Activated CD8-positive, alpha-beta memory T cell treated with anti-CD3 and anti-CD28 coated beads for 24 hours (primary cell): ENCODE data around the gene HDAC6.

Experiments used
- DNase-seq: peaks from one replicate; pipeline ENCODE4 v3.0.0-alpha.2; 2020

The HDAC6 gene

GRCh38 chrX:48801280-48802088 lies at the start of gene HDAC6:
Gene HDAC6 (plus strand): TSS chrX:48802067. CDS start chrX:48802693, 626 bp downstream.
- DNase-seq: peak; percentile 91

GRCh38 chrX:48752498-48752897 lies 49.4 kb upstream of the HDAC6 start:
- no peak for DNase-seq

- no peak for DNase-seq
Measured at GRCh38 chrX:48753708-48754228, 48.1 kb upstream of the HDAC6 start.

DNA sequence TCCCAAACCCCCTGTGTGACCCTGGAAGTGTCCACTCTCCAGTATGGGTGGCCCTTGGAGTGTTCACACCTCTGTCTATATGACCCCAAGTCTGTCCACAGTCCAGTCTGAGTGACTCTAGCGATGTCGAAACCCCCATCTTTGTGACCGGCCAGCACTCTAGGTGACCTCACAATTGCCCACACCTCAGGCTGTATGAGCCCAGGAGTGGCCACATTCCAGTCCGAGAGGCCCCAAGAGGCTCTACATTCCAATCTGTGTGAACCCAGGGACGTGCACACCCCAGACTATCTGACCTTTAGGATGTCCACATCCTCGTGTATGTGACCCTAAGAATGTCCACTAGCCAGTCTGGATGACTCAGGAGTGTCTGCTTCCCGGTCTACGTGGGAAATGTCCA lies 47.6 kb upstream of the HDAC6 start:
- no peak for DNase-seq

- no peak for DNase-seq
Measured at GRCh38 chrX:48761674-48762471, 40.0 kb upstream of the HDAC6 start, which contains the start of gene GLOD5. Gene GLOD5 (plus strand): TSS chrX:48761747. CDS start chrX:48761791, 44 bp downstream.

DNA sequence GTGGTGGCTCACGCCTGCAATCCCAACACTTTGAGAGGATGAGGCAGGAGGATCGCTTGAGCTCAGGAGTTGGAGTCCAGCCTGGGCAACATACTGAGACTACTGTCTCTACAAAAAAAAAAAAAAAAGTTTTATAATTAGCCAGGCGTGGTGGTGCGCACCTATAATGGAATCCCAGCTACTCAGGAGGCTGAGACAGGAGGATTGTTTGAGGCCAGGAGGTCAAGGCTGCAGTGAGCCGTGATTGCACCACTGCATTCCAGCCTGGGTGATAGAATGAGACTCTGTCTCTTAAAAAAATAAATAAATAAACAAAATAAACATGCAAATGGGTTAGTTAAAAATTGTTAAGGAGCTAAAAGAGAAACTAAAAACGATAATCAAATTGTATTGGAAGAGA lies 32.6 kb upstream of the HDAC6 start:
- DNase-seq: no peak

- no peak for DNase-seq
Measured at GRCh38 chrX:48770296-48770695, 31.6 kb upstream of the HDAC6 start.

- no peak for DNase-seq
Measured at GRCh38 chrX:48772602-48773001, 29.3 kb upstream of the HDAC6 start.

DNA sequence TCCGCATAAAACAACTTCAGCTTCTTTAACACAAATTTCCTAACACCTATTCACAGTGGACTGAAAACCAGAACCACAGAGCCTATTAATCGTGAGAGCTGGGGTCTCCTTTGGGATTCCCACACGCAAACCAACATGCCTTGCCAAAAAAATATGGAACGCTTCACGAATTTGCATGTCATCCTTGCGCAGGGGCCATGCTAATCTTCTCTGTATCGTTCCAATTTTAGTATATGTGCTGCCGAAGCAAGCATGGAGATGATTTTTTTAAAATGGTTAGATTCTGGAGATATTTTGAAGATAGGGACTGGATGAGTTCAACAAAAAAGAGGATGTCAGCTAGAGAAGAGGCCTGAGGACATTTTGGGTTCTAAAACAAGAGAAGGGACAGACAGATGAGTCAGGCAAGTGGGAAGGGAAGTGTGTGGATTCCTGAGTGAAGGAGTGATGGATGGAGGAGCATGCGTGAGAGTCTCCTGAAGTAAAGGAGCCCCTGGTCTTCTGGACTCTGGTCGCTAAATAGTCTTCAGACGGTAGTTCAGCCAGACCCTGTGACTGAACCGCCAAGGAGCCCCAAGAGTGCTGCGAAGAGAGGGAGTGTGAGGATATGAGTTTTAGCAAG lies 24.9 kb upstream of the HDAC6 start:
- no peak for DNase-seq

DNA sequence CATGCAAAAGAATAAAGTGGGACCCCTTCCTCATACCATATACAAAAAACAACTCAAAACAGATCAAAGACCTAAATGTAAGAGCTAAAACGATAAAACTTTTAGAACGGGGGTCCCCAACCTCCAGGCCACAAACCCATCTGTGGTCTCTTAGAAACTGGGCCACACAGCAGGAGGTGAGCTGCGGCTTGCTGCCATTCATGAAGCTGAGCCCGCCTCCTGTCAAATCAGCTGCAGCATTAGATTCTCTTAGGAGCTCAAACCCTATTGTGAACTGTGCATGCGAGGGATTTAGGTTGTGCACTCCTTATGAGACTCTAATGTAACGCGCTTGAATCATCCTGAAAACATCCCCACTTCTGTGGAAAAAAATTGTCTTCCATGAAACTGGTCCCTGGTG lies 22.5 kb upstream of the HDAC6 start:
- DNase-seq: no peak

DNA sequence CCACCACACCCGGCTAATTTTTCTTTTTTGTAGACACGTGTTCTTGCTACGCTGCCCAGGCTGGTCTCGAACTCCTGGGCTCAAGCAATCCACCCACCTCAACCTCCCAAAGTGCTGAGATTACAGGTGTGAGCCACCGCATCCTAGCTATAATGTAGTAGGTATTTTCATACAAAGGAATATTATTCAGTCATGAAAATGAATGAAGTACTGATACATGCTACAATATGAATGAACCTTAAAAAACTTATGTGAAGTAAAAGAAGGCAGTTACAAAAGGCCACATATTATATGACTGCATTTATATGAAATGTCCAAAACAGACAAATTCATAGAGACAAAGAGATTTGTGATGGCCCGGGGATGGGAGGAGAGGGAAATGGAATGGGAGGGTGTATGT lies 20.2 kb upstream of the HDAC6 start:
- no peak for DNase-seq

DNA sequence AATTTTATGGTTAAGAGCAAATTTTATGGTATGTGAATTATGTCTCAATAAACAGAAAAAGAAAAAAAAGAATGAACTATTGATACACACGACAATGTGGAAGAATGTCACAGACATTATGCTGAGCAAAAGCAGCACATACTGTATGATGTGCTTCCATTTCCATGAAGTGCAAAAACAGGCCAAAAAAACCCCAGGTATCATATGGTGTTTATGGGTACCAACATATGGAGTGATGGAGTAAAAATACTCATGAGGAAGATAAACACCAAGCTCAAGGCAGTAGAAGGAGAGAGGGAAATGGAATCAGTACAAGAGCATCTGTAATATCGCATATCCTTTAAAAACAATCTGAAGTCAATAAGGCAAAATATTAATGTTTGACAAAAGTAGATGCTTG lies 19.7 kb upstream of the HDAC6 start:
- no peak for DNase-seq

DNA sequence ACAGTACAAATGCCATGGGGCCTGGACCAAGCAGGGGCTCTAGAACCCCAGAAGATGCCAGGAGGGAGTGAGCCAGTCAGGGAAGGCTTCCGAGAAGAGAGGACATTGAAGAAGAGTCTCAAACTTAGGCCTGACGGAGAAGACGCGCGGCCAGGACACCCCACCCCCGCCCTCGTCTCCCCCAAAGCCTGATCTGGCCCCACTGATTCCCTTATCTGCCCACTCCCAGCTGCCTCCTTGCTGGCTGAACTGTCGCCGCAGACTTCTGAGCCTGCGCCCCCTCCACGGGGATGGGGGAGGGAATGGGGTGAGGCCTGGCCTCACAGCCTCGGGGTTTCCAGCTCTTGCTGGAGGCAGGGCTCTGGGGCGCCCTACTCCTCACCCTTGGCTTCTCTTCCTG lies 19.1 kb upstream of the HDAC6 start:
- DNase-seq: no peak

GRCh38 chrX:48784726-48785125 lies 17.1 kb upstream of the HDAC6 start:
- no peak for DNase-seq

GRCh38 chrX:48785186-48785539 lies 16.7 kb upstream of the HDAC6 start:
- DNase-seq: no peak

- no peak for DNase-seq
Measured at GRCh38 chrX:48785540-48786214, 16.2 kb upstream of the HDAC6 start.

DNA sequence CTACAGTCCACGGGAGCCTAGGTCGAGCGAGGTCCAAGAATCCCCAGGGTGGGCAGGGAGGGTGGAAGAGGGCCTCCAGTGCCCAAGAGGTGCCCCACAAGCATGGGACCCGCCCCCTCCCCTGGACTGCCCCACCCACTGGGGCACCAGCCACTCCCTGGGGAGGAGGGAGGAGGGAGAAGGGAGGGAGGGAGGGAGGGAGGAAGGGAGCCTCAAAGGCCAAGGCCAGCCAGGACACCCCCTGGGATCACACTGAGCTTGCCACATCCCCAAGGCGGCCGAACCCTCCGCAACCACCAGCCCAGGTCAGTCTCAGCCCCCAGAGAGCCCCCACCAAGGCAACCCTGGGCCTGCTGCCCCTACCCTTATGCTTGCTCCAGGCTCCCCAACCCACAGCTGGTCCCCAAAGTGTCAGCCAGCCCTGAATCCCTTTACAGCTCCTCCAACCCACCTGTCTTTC lies 15.5 kb upstream of the HDAC6 start, which contains the start of gene GATA1:
Gene GATA1, plus strand, starts transcription at position 250 of the 460 bp plus-strand sequence. CDS start 4,520 bp downstream, outside the sequence.
- DNase-seq: no peak

DNA sequence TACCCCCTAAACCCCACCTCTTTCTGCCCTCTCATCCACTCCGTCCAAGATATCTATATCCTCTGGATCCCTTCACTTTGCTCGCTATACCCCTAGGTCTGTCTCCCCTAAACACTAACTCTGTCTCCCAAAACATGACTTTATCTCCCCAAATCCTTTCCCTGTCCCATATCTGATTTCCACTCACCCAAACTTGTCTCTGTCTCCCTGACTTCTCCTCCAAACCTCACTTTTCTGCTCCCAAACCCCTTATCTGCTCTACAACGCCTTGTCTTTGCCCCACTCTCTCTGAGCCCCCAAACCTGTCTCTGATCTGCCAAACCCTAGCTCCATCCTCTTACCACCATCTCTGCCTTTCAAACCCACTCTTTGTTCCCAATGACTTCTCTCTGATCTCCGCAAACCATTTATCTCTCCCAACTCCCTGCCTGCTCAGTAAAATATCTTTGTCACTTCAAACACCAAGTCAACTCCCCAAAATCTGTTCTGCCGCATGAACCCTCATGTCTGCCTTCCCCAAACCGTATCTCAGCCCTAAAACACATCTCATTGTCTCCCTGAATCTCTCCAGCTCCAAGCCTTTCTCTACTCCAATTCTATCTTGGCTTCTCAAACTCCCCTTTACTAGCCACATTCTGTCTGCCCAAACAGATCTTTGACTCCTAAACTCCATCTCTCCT lies 14.9 kb upstream of the HDAC6 start:
- DNase-seq: no peak

DNA sequence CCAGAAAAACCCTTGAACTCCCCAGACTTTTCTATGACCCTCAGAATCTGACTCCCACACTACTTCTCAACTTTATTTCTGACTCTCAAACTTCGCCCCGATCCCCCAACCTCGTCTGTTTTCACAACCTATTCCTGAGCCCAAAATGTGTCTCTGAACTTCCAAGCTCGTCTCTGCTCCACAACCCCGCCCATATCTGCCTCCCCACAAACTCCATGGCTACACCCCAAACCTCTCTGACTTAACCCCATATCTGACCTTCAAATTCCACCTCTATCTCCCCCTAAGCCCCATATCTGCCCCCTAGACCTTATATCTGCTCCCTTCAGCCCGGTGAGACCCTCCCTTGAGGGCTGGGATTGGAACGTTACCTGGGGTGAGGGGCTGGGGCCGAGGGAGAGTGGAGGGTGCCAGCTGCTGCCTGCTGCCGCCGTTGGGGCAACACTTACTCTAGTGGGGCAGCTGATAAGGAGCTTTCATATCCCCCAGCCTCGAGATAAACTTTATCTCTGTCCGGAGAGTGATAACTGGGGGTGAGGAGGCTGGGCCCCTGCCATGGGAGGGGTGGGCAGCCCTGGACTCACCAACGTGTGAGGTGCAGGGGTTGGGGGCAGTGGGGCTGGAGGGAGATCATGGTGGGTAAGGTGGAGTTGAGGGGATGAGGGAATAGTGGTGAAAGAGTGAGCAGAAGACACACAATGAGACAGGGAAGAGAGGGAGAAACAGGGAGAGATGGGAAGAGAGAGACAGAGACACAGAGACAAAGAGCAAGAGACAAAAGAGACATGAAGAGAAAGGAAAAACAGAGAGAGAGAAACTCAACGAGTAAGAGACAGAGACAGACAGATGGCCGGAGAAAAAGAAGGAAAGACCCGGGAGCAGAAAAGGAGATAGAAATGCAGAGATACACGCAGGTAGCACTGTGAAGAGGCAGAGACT lies 14.1 kb upstream of the HDAC6 start:
- DNase-seq: no peak

GRCh38 chrX:48789366-48790220 lies 12.3 kb upstream of the HDAC6 start:
- DNase-seq: no peak
